ENCODE data around the gene RTN1. TPM values are rescaled to one million over a fixed set of nuclear protein-coding genes. Genes with fewer than 3 reads are reported as not detected.

RTN1 gene
- total and polyA plus RNA-seq, 2 donors = 6.3 to 13.9 TPM

Small RNAs within 50 kb of the gene (small RNA-seq; reads per million reads assigned to genes)
- gene MIR5586 = not detected

Other genes with a start within 250 kb of the RTN1 start
- gene LRRC9, start 49.4 kb upstream of the RTN1 start, total RNA-seq = 0.21 TPM
- gene LRRC9, start 49.4 kb upstream of the RTN1 start, polyA plus RNA-seq = 0.01 TPM
- gene PCNX4, start 221.1 kb upstream of the RTN1 start, total RNA-seq = 128 TPM
- gene PCNX4, start 221.1 kb upstream of the RTN1 start, polyA plus RNA-seq = 15.8 TPM